GM12892 (cell line): ENCODE results near the gene FIBIN.

Experiments used
- POLR2A ChIP-seq: IDR thresholded peaks from 2 replicates; pipeline ENCODE4 v1.6.1; 2011; ENCODE audit warnings: low read depth, low read length, control low read depth
- POLR2AphosphoS5 ChIP-seq: IDR thresholded peaks from 2 replicates; pipeline ENCODE4 v1.6.1; 2011; ENCODE audit warnings: low read depth, low read length, control low read depth
- TAF1 ChIP-seq: IDR thresholded peaks from 2 replicates; pipeline ENCODE4 v1.6.1; 2011; ENCODE audit warnings: low read depth, mild to moderate bottlenecking, control low read depth, low read length, borderline replicate concordance

GRCh38 chr11:26983645-26984044 is 10.3 kb upstream of the FIBIN start:
- TF ChIP-seq POLR2A (no peak), POLR2AphosphoS5 (no peak), TAF1 (no peak)
